Fibroblast of peridontal ligament (primary cell): Measurements from ENCODE around the gene PLCD4.

ENCODE experiments used
- DNase-seq: peaks from one replicate; pipeline ENCODE4 v3.0.0-alpha.2; 2010; ENCODE audit errors: extremely low read depth

Gene PLCD4

DNA sequence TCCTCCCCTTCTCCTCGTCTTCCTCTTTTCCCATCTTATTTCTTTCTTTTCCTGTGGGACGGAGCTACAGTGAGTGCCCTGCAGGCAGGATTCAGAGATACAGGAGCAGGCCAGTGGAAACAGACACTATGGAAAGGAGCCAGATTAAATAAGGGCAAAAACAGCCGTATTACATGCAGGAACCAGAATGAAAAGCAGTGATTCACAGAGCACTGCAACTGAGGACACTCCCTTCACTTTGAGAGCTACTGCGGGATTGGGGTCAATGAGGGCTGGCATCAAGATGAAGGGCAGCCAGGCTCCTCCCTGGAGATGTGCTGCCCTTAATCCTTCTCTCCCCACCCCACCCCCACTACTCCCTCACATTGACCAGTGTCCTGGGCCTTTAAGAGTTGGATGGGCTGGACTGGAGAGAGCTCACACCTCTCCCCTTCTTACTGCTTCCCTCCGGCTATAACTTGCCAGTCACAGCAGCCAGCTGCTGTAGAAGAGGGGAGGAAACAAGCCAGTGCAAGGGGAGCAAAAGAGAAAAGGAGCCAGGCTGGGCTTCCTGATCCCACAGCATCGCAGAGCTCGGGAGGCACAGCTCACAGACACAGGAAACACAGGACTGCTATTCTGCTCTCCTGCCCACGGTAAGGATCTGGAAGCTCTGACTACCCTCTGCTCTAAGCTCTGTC is at the start of gene PLCD4:
Gene PLCD4 (plus strand): TSS at position 464 of the 680 bp plus-strand sequence. CDS start 7,841 bp downstream, outside the sequence.
- peak; percentile 92 for DNase-seq

DNA sequence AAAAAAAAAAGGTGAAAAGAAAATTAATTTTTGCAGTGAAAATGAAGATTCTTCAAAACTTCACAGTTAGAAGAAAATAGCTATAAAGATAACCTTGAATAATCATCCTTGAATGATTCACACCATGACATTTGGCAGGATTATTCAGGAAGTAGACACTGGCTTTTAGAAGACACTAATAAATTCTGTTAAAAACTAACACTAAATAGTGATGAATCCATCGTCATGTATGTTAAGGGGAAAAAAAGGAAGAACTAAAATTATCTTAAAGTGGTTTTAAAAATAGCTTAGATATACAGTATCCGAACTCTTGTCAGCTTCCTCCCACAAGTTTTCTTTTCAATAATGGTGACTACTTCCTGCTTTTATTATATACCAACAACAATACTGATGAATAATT is 49.8 kb upstream of the PLCD4 start:
- DNase-seq: no peak

DNA sequence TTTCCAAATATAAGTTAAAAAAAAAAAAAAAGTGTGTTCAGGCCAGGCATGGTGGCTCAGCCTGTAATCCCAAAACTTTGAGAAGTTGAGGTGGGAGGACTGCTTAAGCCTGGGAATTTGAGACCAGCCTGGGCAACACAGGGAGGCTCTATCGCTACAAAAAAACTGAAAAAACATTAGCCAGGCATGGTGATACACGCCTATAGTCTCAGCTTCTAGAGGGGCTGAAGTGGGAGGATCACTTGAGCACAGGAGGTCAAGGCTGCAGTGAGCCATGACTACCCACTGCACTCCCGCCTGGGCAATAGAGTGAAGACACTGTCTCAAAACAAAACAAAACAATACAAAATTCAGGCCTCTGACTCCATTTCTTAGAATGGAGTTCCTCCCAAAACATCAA is 48.7 kb upstream of the PLCD4 start:
- DNase-seq: no peak

DNA sequence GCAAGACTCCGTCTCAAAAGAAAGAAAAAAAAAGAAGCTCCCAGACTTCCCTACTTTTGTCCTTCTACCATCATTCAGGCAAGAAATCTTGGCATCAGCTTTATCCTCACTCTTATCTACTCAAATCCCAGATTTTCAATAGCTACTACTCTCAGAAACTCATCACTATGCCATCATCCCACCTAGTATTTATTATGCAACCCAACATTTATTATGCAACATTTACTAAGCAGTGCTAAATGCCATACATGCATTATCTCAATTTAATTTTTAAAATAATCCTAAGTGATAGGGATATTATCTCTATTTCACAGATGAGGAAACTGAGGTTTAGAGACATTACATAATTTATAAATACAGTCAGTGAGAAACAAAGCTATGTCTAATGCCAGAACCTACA is 43.6 kb upstream of the PLCD4 start:
- no peak for DNase-seq

DNA sequence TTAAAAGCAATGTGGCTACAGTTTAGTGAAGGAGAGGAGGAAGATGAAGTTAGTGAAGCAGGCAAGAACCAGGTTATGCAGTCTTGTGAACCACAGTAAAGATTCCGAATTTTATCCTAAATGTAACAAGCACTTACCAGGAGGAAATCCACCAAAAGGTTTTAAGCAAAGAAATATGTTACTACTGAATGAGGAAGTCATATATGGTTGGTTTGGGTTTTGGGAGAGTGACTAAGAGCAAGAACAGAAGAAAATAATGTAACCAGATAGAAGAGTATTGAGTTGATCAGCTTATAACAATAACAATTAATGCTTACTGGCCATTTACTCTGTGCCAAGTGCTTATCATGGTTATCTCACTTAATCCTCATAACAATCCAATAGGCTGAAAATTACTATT is 41.4 kb upstream of the PLCD4 start:
- no peak for DNase-seq

DNA sequence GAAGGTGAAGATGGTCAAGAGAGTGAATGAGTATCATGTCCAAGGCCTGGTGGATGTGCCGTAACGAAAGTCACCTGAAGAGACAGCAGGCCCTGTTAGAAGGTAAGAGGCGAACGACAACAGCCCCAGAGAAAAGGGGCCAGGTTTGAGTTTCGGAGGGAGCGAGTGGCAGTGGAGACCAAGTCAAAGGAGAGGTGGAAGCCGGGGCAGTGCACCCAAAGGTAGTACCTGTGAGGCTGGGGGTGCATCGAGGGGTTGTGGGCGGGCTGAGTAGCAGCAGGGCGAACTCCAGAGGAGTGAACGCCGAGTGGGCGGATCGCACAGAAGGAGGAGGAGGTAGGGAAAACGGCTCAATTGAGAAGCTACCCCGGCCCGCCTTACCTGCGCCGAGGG is 39.9 kb upstream of the PLCD4 start:
- DNase-seq: no peak

DNA sequence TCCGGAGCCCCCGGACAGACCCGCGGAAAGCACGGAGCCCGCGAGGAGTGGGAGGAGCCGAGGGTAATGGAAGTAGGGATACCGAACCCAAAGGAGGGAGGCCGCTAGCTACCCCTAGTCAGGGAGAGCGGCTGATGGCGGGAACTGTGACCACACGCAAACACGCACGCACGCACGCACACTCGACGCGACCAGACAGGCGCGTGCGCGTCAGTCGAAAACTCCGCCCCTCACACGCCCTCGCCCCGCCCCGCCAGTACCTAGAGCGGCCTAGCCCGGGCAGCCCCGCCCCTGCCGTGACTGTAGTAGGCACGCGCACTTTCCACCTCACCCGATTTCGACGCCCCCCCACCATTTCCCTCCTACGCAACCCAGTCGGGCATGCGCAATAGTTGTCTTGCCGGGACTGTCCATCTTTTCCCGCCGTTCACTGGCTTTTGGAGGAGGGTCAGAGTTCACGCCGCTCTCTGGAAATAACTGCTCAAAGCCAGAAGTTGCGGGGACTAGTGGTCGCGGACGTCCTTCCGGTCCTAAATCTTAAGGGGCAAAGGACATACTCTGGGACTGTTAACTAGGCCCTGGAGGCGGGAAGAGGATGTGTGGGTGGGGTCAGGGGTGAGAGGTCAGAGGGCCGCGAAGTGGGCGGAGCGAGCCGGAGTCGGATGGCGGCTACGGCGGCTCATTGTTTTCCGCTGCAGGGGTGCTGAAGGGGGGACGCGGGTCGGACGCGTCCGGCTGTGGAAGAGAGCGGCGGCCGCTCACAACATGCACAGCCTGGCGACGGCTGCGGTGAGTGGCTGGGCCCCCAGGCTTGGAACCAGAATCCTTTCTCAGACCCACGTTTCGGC is 39.3 kb upstream of the PLCD4 start, which contains the start of the genes CNOT9 and USP37:
Gene CNOT9 (plus strand): TSS at position 650 of the 848 bp plus-strand sequence. CDS start 116 bp downstream, at position 766.
Gene USP37 (minus strand): TSS at position 162 of the 848 bp plus-strand sequence. CDS start 9,698 bp downstream, outside the sequence.
- peak; percentile 96 for DNase-seq

DNA sequence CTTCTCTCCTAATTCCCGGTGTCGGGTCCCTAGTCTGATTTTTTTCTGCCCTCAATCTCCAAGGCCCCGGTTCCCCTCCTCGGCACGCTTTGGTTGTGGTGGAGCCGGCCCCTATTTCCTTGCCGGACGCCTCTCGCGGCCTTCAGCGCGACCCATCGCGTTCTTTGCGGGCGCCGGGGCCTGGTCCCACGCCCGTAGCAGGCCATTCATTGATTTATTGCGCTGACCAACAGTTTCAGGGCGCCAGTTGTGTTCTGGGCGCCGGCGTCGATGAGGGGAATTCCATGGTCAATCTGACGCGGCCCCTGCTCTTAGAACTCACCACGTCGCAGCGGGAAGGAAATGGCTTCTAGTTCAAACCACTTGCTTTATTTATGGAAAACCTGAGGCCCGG is 38.7 kb upstream of the PLCD4 start:
- DNase-seq: peak; percentile 49

DNA sequence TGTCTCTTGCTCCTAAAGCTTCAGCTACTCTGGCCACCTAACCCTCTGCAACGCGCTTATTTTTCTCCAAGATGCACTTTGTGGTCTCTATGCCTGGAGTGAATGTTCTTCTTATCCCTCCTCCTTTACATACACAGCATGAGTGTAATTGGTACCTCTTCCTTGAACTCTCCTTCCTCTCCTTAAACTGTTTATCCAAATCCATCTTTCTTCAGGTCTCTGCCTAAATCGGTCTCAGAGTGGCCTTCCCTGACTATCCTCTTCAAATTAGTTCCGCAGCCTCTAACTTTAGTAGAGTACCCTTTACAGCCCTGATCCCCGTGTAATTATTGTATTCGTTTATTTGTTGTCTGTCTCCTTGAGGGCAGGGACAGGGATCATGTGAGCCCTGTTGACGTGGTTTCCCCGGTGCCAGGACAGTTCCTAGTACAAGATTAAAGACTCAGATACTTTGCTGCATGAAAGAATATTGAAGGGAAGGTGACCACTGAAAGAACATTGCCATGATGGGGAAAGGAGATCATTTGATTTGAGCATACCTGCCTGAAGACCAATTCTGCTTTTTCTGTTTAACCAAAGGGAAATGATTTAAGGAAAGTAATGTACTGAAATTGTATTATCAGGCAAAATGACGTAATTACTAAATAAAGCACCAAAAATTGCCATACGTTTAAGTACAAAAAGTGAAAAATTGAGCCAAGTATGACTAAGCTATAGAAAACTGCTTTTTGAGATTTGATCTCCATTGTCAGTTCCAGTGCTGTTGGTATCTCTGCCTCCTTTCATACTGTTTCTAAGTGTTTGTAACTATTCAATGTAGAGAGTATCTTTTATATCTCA is 37.8 kb upstream of the PLCD4 start:
- peak; percentile 58 for DNase-seq

DNA sequence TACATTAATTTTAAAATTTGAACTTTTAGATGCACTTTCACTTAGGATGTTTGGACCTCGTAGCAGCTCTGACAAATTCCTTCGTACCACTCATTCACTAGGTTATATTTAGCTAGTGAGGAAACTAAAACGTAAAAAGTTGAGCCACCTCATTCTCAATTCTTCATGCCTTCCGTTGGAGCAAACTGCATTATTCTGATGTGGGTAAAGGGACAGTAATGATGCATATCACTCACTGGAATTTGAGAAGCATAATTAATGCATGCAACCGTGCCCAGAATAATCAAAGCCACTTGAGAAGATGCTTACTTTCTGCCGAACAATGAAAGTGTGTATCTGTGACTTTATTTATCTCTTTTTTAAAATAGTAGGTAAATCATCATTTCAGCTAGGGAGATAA is 36.8 kb upstream of the PLCD4 start:
- peak; percentile 62 for DNase-seq

DNA sequence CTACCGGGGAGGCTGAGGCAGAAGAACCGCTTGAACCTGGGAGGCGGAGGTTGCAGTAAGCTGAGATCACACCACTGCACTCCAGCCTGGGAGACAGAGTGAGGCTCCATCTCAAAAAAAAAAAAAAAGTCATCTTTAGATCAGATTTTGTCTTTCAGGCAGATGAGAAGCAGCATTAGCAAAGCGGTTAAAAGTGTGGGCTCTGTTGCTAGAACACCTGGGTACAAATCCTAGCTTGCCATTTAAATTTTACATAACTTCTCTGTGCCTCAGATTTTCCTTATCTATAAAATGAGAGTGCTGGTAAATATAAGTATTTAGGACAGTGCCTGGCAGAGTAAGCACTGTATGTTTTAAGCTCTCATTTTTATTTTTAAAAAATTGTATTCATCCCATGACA is 30.8 kb upstream of the PLCD4 start:
- no peak for DNase-seq

DNA sequence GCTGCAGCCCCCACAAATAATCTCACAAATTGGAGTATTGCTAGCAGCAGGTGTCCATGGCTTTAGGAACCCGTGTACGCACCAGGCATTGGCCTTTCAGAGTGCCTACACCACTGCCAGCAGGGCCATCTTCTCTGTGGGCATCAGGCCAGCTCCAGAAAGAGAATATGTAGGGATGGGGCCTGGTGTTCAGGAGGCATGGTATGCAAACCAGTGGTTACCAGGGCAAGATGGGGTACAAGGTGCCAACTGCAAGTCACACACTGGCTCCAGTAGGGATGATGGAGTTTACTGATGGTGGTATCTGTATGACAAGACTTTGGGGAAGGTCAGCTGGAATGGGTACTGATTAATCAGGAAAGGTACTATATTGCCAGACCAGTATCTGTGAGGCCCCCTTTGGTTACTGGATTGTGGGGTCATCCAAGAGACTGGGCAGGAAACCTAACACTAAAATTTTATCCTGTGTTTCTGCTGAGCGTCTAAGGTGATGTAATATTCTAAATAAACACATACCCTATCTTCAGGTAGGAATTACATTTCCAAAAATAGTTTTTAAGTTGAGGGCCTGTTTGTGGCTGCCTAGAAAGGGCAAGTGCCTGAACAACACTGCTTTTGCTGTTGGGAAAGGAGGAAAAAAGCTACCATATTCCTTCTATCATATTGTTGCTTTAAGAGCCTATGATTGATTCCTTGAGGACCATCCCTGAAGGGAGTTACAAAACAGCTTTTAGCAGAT is 30.0 kb upstream of the PLCD4 start:
- no peak for DNase-seq

DNA sequence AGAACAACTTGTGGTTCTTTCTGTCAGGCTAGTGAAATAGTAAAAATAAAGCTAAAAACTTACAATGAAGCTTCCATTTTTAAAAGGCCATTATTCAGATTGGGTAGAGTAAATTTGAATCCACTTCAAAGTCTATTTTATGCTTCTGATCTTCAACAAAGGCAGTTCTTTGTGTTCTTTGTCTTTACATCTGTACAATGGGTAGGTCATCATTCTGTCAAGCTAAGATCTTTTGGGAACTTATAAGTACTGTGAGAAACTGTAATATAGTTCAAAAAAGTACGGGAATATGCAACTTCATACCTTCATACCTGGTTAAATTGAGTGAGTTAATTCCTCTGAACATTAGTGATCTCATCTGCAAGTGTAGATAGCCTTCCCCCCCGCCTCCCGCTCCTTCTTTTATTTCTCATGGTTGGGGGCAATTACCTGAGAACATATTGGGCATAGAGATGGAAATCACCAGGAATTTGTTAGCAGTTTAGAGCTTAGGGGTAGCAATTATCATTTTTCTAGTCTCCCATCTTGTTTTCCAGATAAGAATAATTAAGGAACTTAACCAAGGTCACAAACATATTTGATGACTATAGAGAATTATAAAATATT is 29.3 kb upstream of the PLCD4 start:
- no peak for DNase-seq

DNA sequence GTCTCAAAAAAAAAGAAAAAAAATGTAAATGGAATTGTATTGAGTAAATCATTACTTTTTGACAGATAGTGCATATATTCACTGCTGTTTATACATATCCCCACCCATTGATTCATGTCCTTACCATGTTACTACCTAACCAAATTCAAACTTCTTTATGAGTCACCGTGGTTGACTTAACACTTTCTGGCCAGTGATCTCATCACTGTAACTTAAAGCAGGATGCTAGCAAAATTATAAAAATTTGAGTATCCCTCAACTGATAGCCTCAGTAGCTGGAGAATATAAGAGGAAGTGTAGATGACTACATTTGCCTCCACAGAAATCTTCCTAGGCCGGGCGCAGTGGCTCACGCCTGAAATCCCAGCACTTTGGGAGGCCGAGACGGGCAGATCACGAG is 25.6 kb upstream of the PLCD4 start:
- DNase-seq: peak; percentile 72

DNA sequence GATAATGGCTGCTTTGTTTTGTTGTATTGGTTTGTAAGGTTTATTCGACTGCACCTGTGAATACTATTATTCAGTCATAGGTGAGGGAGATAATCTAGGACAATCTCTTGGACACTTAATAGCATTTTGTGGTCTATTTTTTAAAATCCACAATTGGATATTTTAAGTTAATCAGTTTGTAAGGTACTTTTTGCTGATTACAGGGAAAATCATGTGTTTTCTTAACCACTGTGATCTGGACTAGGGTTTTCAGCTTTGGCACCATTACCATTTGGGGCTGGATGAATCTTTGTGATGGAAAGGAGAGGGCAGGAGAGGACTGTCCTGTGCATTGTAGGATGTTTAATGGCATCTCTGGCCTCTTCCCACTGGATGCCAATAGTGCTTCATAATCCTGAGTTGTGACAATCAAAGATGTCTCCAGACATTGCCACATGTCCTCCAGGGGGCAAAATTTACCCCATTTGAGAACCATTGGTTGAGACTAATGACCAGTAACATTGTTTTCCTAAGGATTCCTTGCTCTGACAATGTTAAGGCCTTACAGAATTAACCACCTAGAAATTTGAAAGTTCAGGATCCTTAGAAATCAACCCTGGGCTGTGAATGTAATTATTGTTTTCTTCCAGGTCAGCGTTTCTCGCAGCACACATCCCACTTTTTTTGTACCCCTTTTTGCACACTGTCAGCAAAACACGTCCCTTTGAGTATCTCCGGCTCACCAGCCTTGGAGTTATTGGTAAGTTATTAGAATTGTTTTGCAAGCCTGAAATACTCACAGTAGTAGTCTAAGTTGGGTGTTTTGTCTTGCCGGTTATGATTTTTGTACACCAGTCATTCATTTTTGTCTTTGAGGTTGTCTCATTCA is 23.5 kb upstream of the PLCD4 start:
- no peak for DNase-seq

DNA sequence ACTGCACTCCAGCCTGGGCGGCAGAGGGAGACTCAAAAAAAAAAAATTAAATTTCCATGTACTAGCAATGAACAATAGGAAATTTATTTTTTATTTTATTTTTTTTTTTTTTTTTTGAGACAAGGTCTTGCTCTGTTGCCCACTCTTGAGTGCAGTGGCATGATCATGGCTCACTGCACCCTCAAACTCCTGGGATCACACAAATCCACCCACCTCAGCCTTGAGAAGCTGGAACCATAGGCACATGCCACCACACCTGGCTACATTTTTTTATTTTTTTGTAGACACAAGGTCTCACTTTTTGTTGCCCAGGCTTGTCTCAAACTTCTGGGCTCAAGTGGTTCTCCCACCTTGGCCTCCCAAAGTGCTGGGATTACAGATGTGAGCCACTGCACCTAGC is 22.2 kb upstream of the PLCD4 start:
- DNase-seq: no peak

DNA sequence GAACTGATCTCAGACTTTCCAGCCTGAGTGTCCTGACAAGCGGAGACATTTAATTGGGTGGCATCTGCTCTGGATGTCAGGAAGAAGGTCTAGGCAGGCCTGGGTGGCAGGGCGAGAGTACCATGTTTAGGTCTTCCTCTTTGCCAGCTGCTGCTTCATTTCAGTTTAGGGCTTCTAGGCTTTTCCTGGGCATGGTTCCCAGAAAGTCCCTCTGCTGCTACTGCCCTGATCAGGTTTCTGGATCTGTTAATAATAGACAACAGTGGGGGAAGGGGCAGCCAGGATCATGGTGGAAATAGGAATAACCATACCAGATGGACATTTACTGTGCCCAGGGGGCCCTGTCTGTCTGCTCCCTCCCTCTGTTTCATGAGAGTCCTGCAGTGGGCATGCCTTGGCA is 2.3 kb upstream of the PLCD4 start:
- DNase-seq: peak; percentile 93

DNA sequence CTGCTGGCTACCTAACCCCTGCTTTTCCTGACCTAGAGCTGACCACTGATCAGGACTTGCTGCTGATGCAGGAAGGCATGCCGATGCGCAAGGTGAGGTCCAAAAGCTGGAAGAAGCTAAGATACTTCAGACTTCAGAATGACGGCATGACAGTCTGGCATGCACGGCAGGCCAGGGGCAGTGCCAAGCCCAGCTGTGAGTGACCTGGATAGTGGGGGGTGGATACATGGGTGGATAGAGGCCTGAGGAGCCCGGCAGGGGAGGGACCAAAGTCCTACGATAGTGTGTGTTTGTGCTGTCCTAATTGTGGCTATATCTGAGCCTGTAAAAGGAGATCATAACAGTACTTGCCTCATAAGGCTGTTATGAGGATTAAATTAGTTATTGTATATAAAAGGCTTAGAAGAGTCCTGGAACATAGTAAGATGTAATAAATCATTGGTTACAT is 8.2 kb downstream of the PLCD4 start:
- DNase-seq: no peak

DNA sequence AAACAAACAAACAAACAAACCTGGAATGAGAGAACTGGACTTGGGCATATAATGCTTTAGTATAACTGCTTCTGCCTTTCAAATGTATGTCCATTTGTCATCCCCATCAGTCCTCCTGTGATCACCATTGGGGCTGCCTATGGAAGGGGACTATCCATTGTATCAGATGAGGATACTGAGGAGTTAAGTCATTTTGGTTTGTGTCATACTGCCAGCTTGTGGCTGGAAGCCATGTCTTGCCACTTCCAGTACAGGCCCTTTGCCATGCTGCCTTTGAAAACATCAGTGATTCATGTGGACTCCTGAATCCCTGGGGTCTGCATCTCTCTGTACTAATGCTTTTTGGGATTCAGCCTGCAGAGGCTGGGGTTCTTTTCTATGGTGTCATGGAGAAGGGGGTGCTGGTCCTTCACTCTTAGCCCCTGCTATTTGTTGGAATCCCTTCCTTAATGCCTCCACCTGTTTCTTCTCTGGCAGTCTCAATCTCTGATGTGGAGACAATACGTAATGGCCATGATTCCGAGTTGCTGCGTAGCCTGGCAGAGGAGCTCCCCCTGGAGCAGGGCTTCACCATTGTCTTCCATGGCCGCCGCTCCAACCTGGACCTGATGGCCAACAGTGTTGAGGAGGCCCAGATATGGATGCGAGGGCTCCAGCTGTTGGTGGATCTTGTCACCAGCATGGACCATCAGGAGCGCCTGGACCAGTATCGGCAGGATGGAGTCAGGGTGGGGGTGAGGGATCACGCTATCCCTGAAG is 10.6 kb downstream of the PLCD4 start:
- peak; percentile 44 for DNase-seq
